Loucy (cell line): ENCODE data around the gene MMP19.

Experiments
- H2AFZ ChIP-seq: fragments of 200-600 bp; sonication (generic); 2 replicates; pipeline ENCODE4 v1.6.0; 2016; ENCODE audit warnings: antibody characterized with exemption, mild to moderate bottlenecking, low read length, moderate library complexity
- H3F3A ChIP-seq: fragments of 200-600 bp; 2 replicates; pipeline ENCODE4 v1.6.0; 2016; ENCODE audit warnings: antibody characterized with exemption, low read depth, mild to moderate bottlenecking
- H3K27me3 ChIP-seq: fragments of 200-600 bp; sonication (generic); 2 replicates; pipeline ENCODE4 v1.6.1; 2014; ENCODE audit warnings: low read length, mild to moderate bottlenecking; ENCODE audit not compliant: insufficient read depth, poor library complexity, severe bottlenecking
- H3K36me3 ChIP-seq: fragments of 200-600 bp; sonication (generic); 2 replicates; pipeline ENCODE4 v1.6.1; 2016; ENCODE audit warnings: low read length; ENCODE audit not compliant: insufficient read depth
- H3K4me1 ChIP-seq: fragments of 200-600 bp; sonication (generic); 2 replicates; pipeline ENCODE4 v1.5.1; 2014; ENCODE audit warnings: low read length, mild to moderate bottlenecking; ENCODE audit not compliant: insufficient read depth, poor library complexity, severe bottlenecking
- H3K4me2 ChIP-seq: fragments of 200-600 bp; sonication (generic); 2 replicates; pipeline ENCODE4 v1.6.0; 2014; ENCODE audit warnings: antibody characterized with exemption, low read length, low read depth, mild to moderate bottlenecking; ENCODE audit not compliant: poor library complexity, severe bottlenecking
- H3K4me3 ChIP-seq: fragments of 200-600 bp; sonication (generic); 2 replicates; pipeline ENCODE4 v1.5.1; 2014; ENCODE audit warnings: low read length, mild to moderate bottlenecking, mixed read lengths; ENCODE audit not compliant: poor library complexity, severe bottlenecking
- H3K79me2 ChIP-seq: fragments of 200-600 bp; sonication (generic); 2 replicates; pipeline ENCODE4 v1.6.1; 2014; ENCODE audit warnings: low read length; ENCODE audit not compliant: insufficient read depth
- H3K9ac ChIP-seq: fragments of 200-600 bp; sonication (generic); 2 replicates; pipeline ENCODE4 v1.6.0; 2014; ENCODE audit warnings: mild to moderate bottlenecking, low read depth, low read length, moderate library complexity; ENCODE audit not compliant: poor library complexity, severe bottlenecking
- H3K9me2 ChIP-seq: fragments of 200-600 bp; sonication (generic); replicated peaks from 2 replicates; pipeline ENCODE4 v1.6.1; 2016; ENCODE audit warnings: low read depth, low read length, mixed read lengths
- H3K9me3 ChIP-seq: fragments of 200-600 bp; sonication (generic); 2 replicates; pipeline ENCODE4 v1.6.1; 2014; ENCODE audit warnings: mild to moderate bottlenecking, antibody characterized with exemption, low read length, low read depth; ENCODE audit not compliant: insufficient read depth
- H4K20me1 ChIP-seq: fragments of 200-600 bp; sonication (generic); 2 replicates; pipeline ENCODE4 v1.6.0; 2014; ENCODE audit warnings: antibody characterized with exemption, low read length, mild to moderate bottlenecking; ENCODE audit not compliant: insufficient read depth, poor library complexity, severe bottlenecking
- CTCF ChIP-seq: fragments of 200-600 bp; sonication (generic); conservative IDR thresholded peaks from 2 replicates; pipeline ENCODE4 v1.5.1; 2014; ENCODE audit warnings: mild to moderate bottlenecking, antibody characterized with exemption, low read length
- EZH2phosphoT487 ChIP-seq: fragments of 200-600 bp; IDR thresholded peaks from 2 replicates; pipeline ENCODE4 v1.6.1; 2018; ENCODE audit warnings: antibody characterized with exemption, mild to moderate bottlenecking, moderate library complexity, borderline replicate concordance

The MMP19 gene

DNA sequence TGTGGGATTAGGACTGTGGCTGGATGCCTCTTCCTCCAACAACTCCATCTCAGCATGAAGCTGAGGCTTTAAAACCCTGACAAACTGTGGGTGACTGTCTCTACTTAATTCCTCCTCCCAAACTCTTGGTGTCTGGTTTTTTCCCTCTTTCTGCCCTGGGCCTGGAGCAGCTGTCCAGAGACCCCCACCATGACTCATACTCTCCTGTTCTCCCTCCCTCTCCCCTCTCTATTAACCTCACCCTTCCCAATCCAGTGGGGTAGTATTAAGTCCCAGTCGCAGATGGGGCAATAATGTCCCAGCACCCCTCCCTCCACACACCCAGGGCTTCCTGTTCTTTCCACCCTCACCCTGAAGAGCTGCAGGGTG, 11.3 kb downstream of the MMP19 start:
- Histone ChIP-seq H3K4me1 (peaks cover 30% of the 10 kb centered on the region), H3K79me2 (peaks cover 49% of the 10 kb centered on the region), H3K9ac (peak overlapping the region; percentile 92), H3K9me2 (no peaks in the 10 kb centered on the region), H4K20me1 (no peaks in the 10 kb centered on the region), H3K4me2 (peak overlapping the region; percentile 88), H3K27me3 (no peaks in the 10 kb centered on the region), H2AFZ (no peak overlapping the region), H3K4me3 (peak overlapping the region; percentile 95), H3K36me3 (no peaks in the 10 kb centered on the region), H3K9me3 (no peaks in the 10 kb centered on the region), H3F3A (no peaks in the 10 kb centered on the region)
- no peak for TF ChIP-seq CTCF
- TF ChIP-seq EZH2phosphoT487: no peak

DNA sequence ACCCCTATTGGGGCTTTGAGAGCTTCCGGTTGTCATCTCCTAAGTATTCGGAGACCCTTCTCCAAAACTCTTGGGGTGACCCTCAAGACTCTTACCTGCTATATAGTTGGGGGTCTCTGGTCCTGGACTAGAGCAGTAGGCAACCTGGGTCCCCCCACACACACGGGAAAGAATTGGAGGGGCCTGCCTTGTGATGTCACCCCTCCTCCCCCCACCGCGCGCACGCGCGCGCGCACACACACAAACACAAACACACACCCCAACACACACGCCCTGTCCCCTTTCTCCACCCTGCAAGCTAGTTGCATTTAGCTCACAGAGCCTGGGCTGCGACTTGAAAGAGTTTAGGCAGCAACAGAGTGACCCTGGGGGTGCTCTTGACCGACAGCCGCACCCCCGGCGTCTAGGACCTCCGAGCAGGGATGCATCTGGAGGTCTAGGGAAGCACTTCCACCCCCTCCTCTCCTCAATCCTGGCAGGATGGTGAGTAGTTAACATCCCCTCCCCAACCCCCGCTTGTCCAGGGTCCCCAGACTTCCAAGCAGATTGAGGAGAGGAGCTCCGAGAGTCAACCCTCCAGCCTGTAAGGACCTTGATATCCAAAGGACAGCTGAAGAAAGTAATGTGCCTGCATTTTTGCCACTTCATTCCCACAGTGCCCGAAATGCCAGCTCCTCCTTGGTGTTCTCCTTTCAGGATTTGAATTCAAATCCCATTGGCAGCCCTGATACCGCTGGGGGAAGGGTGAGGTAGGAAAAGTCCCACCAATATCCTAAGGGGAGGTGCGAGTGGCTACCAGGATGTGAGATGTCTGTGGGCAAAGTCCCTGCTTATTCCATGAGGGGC, 11.9 kb downstream of the MMP19 start:
- no peaks in the 10 kb centered on the region for H4K20me1 ChIP-seq
- no peaks in the 10 kb centered on the region for H3K9me3 ChIP-seq
- H3F3A ChIP-seq: no peaks in the 10 kb centered on the region
- H3K4me1 ChIP-seq: peaks cover 35% of the 10 kb centered on the region
- no peak for TF ChIP-seq EZH2phosphoT487
- no peak for TF ChIP-seq CTCF
- H3K9me2 ChIP-seq: no peaks in the 10 kb centered on the region
- no peaks in the 10 kb centered on the region for H3K27me3 ChIP-seq
- peak overlapping the region; percentile 76 for H2AFZ ChIP-seq
- H3K36me3 ChIP-seq: no peaks in the 10 kb centered on the region
- peak overlapping the region; percentile 95 for H3K4me3 ChIP-seq
- H3K9ac ChIP-seq: peak overlapping the region; percentile 92
- peak overlapping the region; percentile 88 for H3K4me2 ChIP-seq
- H3K79me2 ChIP-seq: peaks cover 55% of the 10 kb centered on the region

GRCh38 chr12:55829967-55830600, 12.7 kb downstream of the MMP19 start:
- Histone ChIP-seq H3K79me2 (peaks cover 62% of the 10 kb centered on the region), H3K4me1 (peaks cover 36% of the 10 kb centered on the region), H3K36me3 (no peaks in the 10 kb centered on the region), H3K9me2 (no peaks in the 10 kb centered on the region), H2AFZ (peak overlapping the region; percentile 76), H3K9ac (peak overlapping the region; percentile 92), H3K4me3 (peak overlapping the region; percentile 95), H4K20me1 (no peaks in the 10 kb centered on the region), H3K4me2 (peak overlapping the region; percentile 88), H3K9me3 (no peaks in the 10 kb centered on the region), H3K27me3 (no peaks in the 10 kb centered on the region), H3F3A (no peaks in the 10 kb centered on the region)
- TF ChIP-seq CTCF (no peak), EZH2phosphoT487 (no peak)
